GM21381 (cell line): ENCODE measurements around the gene UNC79.

Experiments used
- ATAC-seq: cut with Tn5 transposase; IDR thresholded peaks from one replicate; pipeline ENCODE4 v1.9.1; 2021; ENCODE audit warnings: mild to moderate bottlenecking, moderate library complexity; ENCODE audit not compliant: unreplicated experiment

The UNC79 gene

DNA sequence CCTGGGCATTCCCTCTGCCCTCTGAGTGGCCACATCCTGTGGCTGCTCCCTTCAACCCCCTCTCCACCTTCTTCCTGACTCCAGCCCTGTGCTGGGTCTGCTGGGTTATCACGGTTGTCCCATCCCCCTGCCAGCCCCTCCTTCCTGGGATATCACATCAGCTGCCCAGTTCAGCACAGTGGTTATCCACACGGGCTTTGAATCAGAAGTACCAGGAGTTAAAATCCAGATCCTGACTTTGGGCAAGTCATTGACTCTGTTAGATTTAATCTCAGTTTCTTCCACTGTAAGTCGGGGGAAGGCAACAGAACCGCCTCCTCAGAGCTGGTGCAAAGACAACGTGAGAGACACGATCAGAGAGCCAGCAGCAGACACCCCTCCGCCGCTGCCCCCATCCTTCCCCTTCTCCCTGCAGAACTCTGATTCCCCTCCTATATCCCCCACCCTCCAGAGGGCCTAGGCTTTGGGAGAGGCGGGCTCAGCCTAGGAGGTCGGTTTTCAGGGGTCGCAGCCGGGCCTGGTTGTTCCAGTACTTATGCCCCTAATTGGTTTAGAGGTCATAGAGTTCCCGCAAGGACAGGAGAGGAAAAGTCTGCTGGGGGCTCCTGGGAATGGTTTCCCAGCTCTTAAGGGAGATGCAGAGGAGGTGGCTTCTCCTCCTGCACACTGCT lies 315.0 kb downstream of the UNC79 start:
- no peak for ATAC-seq

DNA sequence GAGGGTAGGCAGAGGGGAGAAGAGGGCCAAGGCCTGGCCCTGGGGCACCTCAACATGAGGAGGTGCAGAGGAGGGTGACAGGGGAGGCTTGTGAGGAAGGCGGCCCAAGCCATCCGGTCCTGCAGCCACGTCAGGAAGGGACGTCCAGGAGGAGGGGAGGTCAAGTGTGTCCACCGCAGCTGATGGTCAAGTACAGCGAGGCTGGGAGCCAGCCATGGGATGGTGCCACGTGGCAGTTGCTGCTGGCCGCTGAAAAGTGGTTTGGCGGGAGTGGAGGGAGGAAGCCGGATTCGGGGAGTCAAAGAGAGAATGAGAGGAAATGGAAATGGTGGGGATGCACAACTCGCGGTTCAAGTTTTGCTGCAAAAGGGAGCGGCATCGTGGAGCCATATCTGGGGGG lies 316.4 kb downstream of the UNC79 start:
- ATAC-seq, result no peak

DNA sequence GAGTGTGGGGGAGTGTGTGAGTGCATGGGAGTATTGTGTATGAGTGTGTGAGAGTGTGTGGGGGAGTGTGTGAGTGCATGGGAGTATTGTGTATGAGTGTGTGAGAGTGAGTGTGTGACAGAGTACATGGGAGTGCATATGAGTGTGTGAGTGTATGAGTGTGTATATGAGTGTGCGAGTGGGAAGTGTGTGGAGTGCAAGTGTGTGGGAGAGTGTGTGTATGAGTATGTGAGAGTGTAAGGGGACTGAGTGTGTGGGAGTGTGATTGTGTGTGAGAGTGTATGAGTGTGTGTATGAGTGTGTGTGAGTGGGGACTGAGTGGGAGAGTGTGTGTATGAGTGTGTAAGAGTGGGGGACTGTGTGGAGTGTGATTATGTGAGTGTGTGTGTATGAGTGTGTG lies 316.8 kb downstream of the UNC79 start:
- ATAC-seq, result no peak

DNA sequence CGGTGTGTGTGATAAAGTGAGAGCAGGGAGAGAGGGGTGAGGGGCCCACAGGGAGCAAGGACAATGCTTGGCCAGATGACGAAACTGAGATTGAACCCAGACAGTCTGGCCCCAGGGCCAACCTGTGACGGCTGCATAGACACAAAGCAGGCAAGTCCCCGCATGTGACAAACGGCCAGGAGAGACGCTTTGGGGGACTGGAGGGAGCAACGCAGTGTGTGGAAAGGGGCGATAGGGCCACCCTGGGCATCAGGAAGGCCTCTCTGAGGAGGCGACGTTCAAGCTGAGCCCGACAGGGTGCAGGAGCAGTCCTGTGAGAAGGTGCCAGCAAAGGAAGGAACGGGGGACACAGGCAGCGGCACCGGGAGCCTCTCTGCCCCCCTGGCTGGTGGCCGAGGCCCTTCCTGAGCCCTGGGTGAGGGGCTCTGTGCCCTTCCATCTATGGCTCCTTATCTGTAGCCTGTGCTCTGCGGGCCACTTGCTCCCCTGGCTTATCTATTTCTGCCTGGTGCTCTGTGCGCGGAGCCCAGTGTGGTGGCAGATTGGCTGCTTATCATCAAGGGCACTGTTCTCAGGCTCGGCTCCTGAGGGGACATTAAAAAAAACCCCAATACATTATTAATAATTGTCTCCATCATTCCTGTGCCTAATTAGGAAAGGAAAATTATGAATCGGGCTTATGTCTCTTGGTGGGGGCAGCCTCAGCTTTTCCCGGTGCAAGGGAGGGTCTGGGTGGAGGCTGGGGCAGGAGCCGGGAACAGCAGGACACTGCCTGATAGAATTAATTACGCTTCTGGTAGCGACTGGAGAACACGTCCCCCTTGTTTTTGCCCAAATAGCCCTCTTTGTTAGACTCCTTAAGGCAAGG lies 317.7 kb downstream of the UNC79 start:
- ATAC-seq, result no peak

DNA sequence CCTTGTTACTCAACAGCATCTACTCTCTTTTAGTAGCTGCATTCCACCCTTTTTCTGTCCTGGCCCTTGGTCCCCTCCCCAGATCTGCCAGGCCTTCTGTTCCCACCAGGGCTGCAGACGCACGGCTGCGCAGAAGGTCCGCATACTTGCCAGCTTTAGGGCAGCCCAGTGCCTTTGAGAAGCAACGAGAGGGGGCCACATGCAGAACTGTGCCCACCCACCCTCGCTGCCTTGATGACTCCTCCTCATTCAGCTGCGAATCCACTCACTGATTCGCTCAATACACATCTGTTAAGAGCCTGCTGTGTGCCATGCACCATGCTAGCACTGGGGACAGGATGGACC lies 318.3 kb downstream of the UNC79 start:
- no peak for ATAC-seq

DNA sequence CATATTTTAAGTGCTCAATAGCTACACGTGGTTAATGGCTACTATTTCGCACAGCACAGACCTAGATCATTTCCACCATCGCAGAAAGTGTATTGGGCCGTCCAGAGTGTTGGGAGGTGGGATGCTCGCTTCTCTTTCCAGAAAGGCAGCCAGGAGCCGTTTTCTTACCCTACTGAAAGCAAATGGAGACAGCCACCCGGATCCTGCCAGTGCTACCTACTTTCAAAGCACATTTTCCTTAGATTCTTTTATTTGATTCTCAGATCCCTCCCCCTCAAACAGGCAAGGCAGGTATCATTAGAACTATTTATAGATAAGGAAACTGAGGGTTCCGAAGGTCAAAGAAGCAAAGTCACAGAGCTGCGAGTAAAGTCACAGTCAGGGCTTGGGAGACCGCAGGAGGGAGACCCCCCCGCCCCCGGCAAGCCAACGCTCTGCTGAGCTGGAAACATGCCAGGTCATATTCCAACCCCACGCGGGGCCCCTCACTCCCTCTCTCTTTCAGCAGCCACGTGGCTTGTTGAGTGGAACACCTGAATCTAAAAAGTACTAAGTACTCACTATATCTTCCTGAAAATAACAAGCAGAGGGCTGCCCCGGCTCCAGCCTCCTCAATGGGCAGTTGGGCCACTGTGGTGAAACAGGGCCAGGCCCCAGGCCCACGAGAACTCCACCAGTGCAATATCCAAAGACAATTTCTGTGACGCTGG lies 321.4 kb downstream of the UNC79 start:
- ATAC-seq, result no peak

DNA sequence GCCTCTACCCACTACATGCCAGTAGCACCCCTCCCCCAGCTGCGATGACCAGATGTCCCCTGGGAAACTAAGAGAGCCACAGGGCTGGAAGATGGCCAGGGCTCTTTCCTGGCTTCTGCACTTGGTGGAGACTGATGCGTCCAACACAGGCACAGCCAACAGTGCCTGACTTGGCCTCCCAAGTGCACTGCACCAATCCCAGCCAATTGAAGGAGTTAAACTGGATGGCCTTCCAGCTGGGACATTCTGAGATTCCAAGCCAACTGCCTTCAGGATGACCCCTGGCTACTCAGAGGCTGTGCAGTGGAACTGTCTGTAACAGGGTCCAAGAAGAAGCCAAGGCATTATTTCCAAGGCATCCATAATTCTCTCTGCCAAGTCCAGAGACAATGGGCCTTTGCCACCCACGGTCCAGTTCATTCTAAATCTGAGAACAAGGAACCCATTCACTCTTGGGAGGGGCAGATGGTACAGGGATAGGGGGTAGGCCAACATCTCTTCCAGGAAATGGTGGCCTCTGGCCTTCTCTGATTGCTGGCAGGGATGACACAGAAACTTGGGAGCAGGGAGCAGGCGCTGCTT lies 322.3 kb downstream of the UNC79 start:
- no peak for ATAC-seq

DNA sequence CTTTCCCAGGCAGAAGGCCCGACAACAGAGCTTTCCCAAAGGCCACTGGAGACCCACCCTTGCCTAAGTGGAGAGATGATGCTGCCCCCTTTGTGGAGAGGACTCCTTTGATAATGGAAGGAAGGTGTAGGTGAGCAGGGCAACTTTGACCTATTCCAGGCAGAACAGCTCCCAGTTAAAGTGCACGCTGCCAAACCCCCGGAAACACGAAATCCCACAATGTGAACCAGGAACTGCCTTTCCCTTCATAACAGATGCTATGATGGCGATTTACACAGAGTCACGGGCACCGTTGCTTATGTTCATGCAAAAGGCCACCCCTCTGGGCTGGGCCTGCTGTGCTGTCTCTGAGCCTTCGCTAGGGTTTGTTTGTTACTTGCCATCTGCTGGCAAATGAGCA lies 322.9 kb downstream of the UNC79 start:
- ATAC-seq, result no peak

DNA sequence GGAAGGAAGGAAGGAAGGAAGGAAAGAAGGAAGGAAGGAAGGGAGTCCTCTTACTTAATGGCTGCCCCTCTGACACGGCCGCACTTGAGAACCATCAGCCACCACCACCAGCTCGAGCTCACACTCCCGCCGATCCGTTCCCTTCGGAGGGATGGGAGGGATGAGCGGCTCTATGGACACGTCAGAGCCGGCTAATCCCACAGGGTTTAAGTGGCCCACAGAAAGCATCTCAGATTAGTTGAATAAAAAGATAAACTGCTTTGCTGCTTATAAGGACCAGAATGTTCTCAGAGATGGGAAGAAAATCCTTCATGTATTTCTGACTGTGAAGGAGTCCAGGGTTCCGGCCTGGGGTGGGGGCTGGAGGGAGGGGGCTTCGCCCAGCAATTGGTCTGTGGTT lies 326.5 kb downstream of the UNC79 start:
- ATAC-seq, result no peak
